CD4-positive, alpha-beta T cell treated with Interleukin-21 for 1 hour (primary cell): Measurements from ENCODE around the gene ZBTB40.

Experiments
- DNase-seq: peaks from one replicate; pipeline ENCODE4 v3.0.0-alpha.2; 2020

ZBTB40 gene

GRCh38 chr1:22508991-22509390 lies 57.3 kb downstream of the ZBTB40 start:
- DNase-seq: no peak

- DNase-seq: no peak
Observed at GRCh38 chr1:22509815-22510214, 58.2 kb downstream of the ZBTB40 start.

GRCh38 chr1:22512873-22513272 lies 61.2 kb downstream of the ZBTB40 start:
- no peak for DNase-seq

GRCh38 chr1:22516906-22517571 lies 65.4 kb downstream of the ZBTB40 start:
- no peak for DNase-seq

- no peak for DNase-seq
Observed at GRCh38 chr1:22517956-22518355, 66.3 kb downstream of the ZBTB40 start.

DNA sequence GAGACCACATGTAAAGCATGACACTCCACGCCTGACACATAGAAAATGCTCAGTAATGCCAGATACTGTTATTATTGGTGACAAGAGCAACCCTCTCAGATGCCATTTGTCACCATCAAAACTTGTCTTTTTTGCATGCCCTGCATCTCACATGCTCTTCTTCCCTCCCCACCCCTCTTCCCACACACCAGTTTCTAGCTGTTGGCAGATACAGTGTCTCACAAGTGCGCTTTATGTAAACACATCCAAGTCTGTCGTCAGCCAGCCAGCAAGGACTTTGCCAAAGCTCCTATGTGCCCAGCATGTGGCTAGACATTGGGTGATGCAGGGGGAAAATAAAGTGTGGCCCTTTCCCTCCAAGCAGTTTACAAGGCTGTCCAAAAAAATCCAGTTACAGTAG lies 66.7 kb downstream of the ZBTB40 start:
- DNase-seq: no peak

DNA sequence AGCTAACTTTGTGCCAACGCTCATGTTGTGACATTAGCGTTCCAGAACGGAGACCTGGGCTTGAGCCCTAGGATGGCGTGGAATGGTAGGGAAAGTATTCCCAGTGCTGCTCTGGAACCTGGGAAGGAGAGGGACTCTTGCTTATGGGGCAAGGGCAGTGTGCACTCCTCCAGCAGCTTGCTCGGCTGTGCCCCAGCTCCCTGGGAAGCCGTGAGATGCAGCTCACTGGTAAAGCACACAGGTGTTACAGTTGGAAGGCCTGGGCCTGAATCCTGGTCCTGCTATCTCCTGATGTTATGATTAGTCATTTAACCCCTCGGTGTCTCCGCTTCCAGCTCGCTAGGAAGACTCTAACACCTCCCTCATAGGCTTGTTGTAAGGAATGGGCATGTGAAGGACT lies 69.2 kb downstream of the ZBTB40 start:
- DNase-seq: no peak

- DNase-seq: no peak
Observed at GRCh38 chr1:22521692-22522091, 70.0 kb downstream of the ZBTB40 start.

- no peak for DNase-seq
Observed at GRCh38 chr1:22522221-22522743, 70.6 kb downstream of the ZBTB40 start.

DNA sequence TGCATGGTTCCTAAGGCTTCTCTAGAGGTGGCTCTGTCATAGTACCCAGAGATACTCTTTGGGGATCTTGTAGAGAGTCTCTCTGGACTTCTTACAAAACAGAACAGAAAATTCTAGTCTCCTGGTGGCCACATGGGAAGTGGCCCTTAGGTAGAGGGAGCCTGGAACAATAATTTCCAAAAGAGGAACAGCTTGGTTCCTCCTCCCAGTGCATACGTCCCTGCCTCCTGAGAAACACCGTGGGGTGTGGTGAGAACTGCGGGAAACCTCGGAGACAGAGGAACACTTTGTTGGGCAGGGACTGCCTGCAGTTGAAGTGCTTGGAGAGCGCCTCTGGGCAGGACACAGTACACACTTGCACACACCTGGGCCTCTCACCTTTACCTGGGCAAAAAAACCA lies 72.8 kb downstream of the ZBTB40 start:
- DNase-seq: no peak

- DNase-seq: no peak
Observed at GRCh38 chr1:22525211-22525610, 73.6 kb downstream of the ZBTB40 start.

GRCh38 chr1:22525646-22526045 lies 74.0 kb downstream of the ZBTB40 start:
- no peak for DNase-seq

GRCh38 chr1:22526098-22526497 lies 74.4 kb downstream of the ZBTB40 start:
- no peak for DNase-seq

GRCh38 chr1:22526677-22527076 lies 75.0 kb downstream of the ZBTB40 start:
- DNase-seq: no peak

DNA sequence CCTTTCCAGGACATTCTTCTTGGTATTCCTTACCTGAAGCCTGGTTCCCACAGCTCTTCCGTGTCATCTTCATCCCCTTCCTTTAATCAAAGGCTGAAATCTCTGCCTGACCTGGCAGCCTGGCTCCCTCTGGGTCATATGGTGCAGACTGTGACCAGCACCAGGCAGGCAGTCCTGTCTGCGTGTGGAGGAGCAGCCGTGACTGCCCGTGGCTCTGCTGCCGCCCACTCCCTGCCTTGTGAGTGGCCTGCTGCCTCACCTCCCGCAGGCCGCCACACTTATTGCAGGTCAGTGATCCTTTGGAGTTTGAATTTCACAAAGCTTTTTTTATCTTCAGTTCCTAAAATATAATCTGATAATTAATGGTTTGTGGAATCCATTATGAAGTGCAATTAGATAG lies 75.5 kb downstream of the ZBTB40 start:
- DNase-seq: no peak

DNA sequence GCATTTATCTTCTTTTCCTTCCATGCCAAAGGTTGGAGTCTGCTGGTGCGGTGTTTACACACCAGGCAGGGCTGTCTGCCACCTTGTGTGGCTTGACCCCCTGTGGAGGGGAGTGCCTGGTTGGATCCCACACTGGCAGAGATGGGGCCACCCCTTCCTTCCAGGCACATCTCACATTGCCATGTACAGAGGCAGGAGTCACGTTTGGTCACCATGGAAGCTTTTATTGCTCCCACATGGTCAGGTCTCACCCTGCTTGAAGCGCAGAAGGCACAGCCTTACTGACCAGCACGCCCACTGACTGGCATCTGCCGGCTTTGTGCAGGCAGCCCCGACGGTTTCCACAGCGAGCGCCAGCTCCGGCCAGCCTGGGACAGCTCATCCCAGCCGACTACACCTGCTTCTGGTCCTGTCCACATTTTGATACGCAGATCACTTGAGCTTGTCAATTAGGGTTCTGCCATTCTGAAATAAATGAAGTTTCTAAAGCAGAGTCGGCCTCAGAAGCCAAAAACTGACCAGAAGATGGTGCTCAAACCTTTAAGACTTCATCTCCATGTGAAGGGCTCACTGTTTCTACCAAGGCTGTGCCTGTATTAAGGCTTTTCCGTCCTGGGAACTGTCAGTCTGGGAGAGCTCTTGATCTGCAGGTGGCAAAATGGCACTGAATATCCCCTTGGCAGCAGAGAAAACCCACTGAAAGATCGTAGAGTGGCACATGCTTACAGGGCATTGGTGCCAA lies 76.1 kb downstream of the ZBTB40 start:
- DNase-seq: no peak

DNA sequence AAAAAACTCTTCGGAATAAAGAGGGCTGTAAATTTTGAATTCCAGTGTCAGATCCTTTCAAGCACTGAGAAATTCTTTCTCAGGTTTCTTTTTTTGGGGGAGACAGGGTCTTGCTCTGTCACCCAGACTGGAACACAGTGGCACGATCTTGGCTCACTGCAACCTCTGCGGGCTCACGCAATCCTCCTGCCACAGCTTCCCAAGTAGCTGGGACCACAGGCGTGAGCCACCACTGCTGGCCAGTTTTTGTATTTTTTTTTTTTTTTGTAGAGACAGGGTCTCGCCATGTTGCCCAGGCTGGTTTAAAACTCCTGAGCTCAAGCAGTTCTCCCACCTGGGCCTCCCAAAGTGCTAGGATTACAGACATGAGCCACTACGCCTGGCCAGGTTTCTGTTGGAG lies 76.8 kb downstream of the ZBTB40 start:
- DNase-seq: no peak

DNA sequence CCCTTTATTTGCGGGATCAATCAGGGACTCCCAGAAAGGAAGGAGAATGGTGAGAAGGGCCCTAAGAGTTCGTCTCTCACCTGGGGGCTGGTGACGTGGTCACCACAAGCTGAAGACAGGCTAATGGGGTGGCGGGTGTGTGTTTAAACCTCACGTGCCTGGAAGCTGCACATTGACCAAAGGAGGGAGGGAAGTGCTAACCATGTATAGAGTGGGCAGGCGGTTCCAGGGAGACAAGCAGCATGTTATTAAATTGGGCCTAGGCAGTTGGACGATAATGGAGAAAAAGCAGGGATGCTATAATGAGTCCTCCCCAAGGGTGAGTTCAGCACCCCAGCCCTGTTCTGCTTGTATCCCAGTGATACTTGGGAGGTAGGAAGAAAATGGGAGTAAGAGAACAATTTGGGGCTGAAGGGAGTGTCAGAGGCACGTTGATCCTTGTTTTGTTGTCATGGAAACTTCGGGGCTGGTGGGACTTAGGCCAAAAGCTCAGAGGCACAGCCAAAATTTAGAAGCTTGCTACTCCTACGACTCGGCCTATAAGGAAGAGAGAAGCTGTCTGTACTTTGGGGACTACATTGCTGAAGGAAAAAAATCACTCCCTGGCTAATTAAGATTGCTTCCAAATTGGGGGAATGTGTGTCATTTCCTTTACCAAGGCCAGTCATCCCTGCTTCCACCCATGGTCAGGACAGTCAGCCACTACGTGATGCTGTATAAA lies 78.4 kb downstream of the ZBTB40 start:
- no peak for DNase-seq

DNA sequence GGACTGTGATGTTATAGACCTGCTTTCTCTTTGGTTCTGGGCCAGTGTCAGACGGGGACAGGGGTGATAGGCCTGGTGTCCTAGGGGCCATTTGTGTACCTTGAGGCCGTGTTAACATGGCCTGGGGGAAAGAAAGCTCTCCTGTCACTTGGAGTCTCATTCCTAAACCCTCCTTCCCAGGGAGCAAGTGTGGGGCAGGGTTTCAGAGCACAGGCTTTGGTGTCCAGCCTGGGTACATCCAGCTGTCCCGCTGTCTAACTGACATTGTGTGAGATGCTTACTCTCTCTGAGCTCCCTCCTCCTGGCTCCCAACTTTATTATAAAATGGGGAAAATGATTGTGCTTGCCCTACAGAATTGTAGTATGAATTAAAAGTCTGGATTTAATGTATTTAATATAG lies 79.1 kb downstream of the ZBTB40 start:
- DNase-seq: no peak

GRCh38 chr1:22531251-22531650 lies 79.6 kb downstream of the ZBTB40 start:
- DNase-seq: no peak

GRCh38 chr1:22533244-22533895 lies 81.7 kb downstream of the ZBTB40 start:
- no peak for DNase-seq

DNA sequence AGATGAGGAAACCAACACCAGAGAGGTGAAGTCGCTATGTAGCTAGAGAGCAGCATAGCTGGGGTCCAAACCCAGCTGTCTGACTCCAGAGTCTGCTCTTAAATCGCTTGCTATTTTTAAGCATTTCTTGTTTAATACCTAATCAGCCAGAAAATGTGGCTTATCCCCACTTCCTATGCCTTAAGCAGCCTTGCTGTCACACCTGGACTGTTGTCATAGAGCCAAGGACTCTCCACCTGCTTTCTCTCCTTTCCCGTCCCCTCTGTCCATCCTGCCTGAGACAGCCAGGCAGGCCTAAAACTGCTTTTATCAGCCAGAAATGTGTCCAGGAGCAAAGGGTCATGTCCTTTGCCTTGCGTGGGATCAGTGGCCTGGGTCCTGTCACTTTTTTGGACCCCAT lies 83.3 kb downstream of the ZBTB40 start:
- DNase-seq: no peak

- no peak for DNase-seq
Observed at GRCh38 chr1:22535399-22535798, 83.7 kb downstream of the ZBTB40 start.
